Measurements from ENCODE around the gene PAX2. TPM values are rescaled to one million over a fixed set of nuclear protein-coding genes. Genes with fewer than 3 reads are reported as not detected.

The PAX2 gene
- total RNA-seq, 1 donor from 2014 or later = not detected

- ATAC-seq = peak; percentile 75 to 78
- H3K9me3 ChIP-seq = no peaks in the 10 kb centered on the region
- intact Hi-C loops (cut with DNase I) = no loop called here
- no peaks in the 10 kb centered on the region for H3K36me3 ChIP-seq
- peaks cover 44% of the 10 kb centered on the region for H3K4me1 ChIP-seq
- no peak for DNase-seq
- H3K27ac ChIP-seq = no peak overlapping the region
- TF ChIP-seq CTCF (IDR thresholded peaks at IDR 0.05) = peak; percentile 64
- H3K4me3 ChIP-seq = no peak overlapping the region
- H3K27me3 ChIP-seq (ENCODE audit: low read depth) = peaks cover 98% of the 10 kb centered on the region
These were observed 1.7 kb upstream of the PAX2 start for GRCh38 chr10:100743626-100744135.

- ATAC-seq (peak in 1 of 2 donors; percentile 14), DNase-seq (no peak)
- Histone ChIP-seq H3K4me1 (peaks cover 44% of the 10 kb centered on the region), H3K4me3 (no peak overlapping the region), H3K27me3 (ENCODE audit: low read depth) (peaks cover 99% of the 10 kb centered on the region), H3K9me3 (no peaks in the 10 kb centered on the region), H3K27ac (no peak overlapping the region), H3K36me3 (no peaks in the 10 kb centered on the region)
- no peak for TF ChIP-seq CTCF (IDR thresholded peaks at IDR 0.05)
- intact Hi-C loops (cut with DNase I) = no loop called here
These were observed 1.0 kb upstream of the PAX2 start for GRCh38 chr10:100744136-100744986.

GRCh38 chr10:100745882-100746783 is 751 bp downstream of the PAX2 start:
- DNase-seq = no peak
- no peak for ATAC-seq

GRCh38 chr10:100746784-100747455 is 1.5 kb downstream of the PAX2 start:
- ATAC-seq (no peak), DNase-seq (no peak)
- TF ChIP-seq CTCF (IDR thresholded peaks at IDR 0.05) = no peak
- intact Hi-C loops (cut with DNase I) = no loop called here
- H3K9me3 ChIP-seq = no peaks in the 10 kb centered on the region
- no peak overlapping the region for H3K27ac ChIP-seq
- H3K36me3 ChIP-seq = no peaks in the 10 kb centered on the region
- peaks cover 99% of the 10 kb centered on the region for H3K27me3 ChIP-seq (ENCODE audit: low read depth)
- no peak overlapping the region for H3K4me3 ChIP-seq
- peaks cover 39% of the 10 kb centered on the region for H3K4me1 ChIP-seq

More at GRCh38 chr10:100745882-100746783, 751 bp downstream of the PAX2 start:
- Histone ChIP-seq H3K36me3 (no peaks in the 10 kb centered on the region), H3K9me3 (no peaks in the 10 kb centered on the region), H3K27me3 (ENCODE audit: low read depth) (peaks cover 99% of the 10 kb centered on the region), H3K27ac (no peak overlapping the region), H3K4me3 (peak overlapping the region; percentile 33), H3K4me1 (peaks cover 44% of the 10 kb centered on the region)
- no peak for TF ChIP-seq CTCF (IDR thresholded peaks at IDR 0.05)
- intact Hi-C loops (cut with DNase I) = no loop called here

Data from lower lobe of right lung (tissue), 2 donors.